Putamen (tissue), 1 donor: ENCODE data around the gene PALD1.

Experiments
- DNase-seq: peaks from one replicate; pipeline ENCODE4 v3.0.0-alpha.2; 2016; ENCODE audit warnings: low spot score

Gene PALD1

GRCh38 chr10:70478191-70479164, at the start of gene PALD1:
Gene PALD1, plus strand, starts transcription at chr10:70478767. Its CDS starts 47,185 bp downstream, at chr10:70525952.
- no peak for DNase-seq

DNA sequence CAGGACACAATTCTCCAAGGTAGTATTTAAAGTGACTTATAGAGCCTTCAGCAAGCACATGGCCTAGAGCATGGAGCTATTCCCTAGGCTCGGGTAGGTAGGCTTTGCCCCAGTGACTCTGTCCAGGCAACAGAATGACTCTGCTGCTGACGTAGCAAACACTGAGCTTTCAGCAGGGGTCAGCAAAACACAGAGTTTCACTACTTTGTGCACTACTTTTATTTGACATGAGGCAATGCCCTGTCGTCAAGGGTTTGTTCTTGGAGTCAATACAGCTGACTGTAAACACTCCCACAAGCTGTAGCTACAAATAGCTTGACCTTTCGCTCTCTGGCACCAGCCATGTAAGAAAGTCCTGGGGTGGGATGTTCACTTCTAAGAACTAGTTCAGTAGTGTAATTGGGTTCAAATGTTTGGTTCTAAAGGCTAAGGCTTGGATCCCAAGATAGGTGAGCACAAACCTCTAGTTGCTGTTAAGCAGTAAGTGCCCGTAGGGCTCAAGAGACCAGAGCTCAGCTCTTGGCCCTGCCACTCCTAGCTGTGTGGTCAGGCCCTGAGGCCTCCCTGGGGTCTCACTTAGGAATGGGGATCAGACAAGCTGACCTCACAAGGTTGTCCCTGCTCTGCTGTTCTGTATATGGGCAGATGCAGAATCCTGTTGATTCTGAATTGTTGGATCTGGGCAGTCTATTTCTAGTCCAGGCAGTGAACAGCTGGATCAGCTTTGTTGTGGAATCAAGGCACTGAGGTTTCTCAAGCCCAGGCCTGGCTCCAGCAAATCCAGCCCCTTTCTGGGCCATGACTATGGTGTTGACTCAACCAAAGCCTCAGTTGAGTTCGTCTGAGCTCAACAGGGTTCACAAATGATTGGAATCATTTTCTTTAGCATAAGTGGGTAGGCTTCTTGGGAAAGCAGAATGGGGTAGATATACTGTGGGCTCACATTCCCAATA, 47.8 kb upstream of the PALD1 start:
- DNase-seq, result peak; percentile 30

GRCh38 chr10:70432101-70432500, 46.5 kb upstream of the PALD1 start:
- DNase-seq, result peak; percentile 84

DNA sequence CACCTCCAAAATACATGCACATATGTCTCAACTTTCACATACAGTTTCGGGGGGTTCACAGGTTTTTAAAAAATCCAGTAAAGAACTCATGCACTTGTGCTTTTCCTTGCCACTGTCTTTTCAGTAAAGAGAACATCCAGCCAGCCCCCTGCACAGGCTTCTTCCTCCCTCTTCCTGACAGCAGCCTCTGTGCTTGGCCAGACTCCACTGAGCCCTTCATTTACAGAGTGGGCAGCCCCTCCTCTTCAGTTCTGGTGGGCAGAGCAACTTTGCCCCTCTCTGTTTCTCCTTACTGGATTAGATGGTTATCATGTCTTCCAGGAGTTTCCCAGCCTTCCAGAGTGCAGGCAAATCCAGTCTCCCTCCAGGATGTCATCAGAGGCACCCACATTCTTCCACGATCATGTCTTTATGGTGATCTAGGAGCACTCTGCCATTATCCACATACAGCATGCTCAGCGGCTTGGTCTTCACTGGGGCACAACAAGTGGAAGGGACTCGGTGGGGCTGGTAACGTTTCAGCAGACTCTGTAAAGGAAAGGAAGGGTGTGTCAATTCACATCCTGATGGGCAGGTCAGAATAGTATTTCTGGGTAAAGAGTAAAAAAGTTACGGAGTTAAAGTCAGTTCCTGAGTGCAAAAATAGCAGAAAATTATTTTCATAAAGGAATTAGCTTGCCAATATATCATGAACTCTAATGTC, 45.9 kb upstream of the PALD1 start:
- no peak for DNase-seq

- DNase-seq, result no peak
These were observed 44.8 kb upstream of the PALD1 start for GRCh38 chr10:70433581-70434280.

DNA sequence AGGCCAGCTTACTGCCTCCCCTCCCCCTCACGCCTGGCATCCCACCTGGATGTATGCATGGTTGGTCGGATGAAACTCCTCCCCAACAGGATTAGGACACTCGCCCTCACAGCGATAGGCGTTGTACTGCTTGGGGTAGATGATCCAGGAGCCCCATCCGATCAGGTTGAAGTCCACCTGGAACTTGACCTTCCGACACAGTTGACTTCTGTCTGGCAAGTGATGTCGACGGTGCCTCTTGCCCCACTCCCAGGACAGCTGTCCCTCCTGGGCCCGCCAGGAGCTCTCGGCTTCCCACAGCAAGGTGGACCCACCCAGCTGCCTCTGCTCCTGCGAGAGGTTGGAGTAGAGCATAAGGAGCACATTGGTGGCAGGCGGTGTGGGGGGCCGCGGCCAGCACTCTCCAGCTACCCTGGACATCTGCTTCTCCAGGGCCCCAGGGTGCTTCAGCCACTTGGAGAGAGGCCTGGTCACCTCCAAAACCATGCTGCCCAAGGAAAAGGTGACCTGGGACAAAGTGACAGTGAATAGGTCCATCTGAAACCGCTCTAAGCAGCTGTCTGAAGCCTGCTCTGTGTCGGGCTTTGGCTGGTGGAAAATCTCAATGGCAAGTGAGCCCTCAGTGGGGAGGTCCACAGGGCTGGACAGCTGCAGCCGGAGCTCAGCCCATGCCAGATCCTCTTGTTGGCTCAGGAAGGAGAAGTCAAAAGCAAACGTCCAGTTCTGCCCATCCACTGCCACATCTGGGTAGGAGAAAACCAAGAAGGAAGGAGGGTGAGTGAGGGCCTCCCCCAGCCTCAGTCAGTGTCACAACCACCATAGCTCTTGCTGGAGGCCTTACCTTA, 43.1 kb upstream of the PALD1 start:
- DNase-seq, result no peak

GRCh38 chr10:70437721-70438120, 40.8 kb upstream of the PALD1 start:
- no peak for DNase-seq

DNA sequence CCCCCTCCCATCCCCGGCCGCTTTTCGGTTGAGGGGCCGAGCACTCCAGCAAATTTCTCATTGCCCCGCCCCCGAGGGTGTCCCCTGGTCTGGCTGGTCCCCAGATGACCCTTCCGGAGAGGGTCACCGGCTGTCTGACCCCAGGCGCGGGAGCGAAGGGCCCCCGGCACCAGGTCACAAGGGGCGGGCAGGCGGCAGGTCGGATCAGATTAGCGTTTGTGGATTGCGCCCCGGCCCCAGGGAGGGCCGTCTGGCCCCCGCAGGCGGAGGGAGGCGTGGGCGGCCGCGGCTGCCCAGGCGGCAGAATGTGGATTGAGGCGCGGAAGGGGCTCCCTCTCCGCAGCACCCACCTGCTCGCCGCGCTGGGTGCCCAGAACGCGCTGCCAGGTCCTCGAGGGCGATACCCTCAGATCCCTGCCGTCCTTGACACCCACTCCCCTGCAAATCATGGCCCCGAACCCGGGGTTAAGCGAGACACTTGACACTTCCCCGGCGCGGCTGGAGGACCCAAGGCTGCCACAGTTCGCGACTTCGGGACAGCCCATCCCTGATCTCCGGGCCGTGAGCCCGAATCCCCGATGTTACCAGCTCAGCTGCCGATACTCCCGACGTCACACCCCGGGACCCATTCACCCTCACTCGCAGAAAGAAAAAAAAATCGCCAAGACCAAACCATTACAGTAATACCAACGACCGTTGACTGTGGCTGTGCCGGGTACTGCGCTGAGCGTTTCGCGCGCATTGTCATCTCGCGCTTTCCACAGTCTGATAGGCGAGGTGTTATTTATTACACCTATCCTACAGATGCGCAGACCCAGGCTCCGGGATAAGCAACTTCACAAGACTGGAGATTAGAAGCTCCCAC, 38.0 kb upstream of the PALD1 start:
- DNase-seq, result no peak

DNA sequence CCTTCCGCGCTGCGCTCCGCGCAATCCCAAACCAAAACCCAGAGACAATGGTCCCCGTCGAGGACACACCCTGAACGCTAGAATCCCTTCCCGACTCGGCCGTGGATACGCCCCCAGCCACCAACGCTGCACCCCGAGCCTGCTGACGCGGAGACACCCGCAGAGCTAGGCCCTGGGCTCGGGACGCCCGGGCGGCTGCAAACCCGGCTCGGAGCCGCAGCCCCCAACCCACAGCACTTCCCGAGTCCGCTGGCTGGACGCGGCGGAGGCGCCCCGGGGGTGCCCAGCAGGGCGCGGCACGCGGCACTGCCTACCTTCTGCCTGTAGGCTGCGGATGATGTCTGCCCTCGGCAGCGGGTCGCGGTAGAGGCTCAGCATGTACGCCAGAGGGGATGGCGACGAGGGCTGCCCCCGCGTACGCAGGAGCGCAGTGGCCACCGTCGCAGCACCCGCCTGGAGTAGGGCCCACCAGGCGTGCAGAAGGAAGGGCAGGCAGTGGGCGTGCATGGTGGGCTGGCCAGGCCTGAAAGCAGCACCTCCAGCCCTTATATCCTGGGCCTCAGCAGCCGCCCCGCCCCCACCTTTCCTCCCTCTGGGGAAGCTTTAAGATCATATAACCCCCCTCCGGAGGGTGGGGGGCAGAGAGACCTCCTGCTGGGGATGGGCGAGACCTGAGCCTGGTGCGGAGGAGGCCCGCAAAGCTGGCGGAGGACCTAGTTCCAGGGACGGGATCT, 37.2 kb upstream of the PALD1 start, which contains the start of gene NODAL:
Gene NODAL, minus strand, starts transcription at position 521 of the 734 bp plus-strand sequence. Its CDS starts 14 bp downstream, at position 507.
- DNase-seq, result no peak

DNA sequence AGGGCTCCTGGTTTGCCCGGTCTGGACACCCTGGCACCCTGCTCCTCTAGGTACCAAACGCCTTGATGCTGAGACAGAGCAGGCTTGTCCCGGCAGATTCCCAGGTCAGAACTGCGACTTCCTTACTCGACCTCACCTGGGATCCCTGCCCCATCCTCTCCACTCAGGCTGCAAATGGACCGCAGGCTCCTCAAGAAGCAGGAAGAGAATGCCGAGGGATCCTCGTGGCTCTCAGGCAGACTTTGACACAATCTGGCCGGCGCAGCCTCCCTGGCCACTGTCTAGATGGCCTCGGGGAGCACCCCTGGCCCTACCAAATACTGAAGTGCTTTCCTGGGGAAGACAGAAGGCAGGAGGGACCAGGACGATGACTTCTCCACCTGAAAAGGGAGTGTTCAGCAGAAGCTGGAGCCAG, 36.7 kb upstream of the PALD1 start:
- DNase-seq, result no peak

DNA sequence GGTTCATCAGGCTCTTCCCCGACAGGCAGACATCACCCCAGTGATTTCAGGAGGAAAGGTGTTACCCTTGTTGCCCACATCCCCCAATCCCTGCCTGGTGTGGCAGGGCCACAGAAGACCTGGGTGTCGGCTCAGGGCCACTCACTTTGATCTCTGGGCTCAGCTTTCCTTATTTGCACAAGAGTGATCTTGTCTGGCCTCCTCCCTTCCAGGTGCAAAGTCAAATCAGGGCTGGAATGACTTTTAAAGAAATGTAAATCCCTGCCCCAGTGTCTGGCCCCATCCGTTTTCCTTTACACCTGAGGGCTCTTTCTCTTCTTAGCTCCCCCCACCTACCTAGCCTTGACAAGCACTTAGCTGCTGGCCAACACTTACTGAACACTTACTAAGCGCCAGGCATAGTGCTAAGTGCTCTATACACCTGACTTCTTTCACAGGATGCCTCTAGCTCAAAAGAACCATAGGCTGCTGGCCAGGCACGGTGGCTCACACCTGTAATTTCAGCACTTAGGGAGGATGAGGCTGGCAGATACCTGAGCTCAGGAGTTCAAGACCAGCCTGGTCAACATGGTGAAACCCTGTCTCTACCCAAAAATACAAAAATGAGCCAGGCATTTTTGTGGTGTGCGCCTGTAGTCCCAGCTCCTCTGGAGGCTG, 36.1 kb upstream of the PALD1 start:
- no peak for DNase-seq

- no peak for DNase-seq
These were observed 33.8 kb upstream of the PALD1 start for GRCh38 chr10:70444744-70445143.

DNA sequence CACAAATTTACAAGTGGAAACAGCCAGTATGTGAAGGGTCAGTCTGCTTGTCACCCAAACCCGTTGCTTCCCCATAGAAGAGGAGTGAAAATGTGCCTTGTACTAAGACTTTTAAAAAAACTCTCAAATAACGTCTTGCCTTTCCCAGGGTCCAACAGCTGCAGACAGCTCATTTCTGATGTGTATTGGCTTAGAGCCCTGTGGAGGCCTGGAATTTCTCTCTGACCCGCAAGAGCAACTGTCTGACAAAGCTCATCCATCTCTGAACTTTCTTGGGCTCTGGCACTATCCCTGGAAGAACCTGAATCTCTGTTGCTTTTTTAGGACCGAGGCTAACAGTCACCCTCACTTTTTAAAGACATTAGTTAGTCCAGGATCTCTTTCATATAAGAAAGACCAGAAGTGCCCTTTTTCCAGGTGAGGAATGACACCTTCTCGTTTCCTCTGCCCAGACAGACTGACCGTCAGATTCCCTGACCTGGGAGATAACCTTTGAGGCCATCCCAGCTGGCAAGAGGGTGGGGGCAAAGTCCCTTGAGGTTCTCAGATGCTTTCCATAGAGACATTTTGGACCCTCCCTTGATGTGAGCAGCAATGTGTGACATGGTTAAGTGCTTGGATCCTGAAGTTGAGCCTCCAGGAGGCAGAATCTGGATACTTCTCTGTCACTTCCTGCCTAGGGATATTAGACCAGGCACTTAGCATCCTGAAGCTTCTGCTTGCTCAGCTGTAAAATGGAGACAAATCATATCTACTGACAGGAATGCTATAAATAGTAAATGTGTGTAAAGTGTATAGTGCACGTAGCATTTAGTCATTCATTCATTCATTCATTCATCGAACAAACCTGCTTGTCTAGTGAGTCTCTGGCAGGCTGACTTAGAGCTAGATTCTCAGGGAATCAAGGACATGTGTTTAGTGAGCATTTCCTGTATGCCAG, 32.6 kb upstream of the PALD1 start:
- no peak for DNase-seq

- DNase-seq, result no peak
These were observed 30.3 kb upstream of the PALD1 start for GRCh38 chr10:70448236-70448635.

GRCh38 chr10:70455213-70455630, 23.3 kb upstream of the PALD1 start:
- no peak for DNase-seq

- no peak for DNase-seq
These were observed 22.4 kb upstream of the PALD1 start for GRCh38 chr10:70456164-70456563.
